T-helper 17 cell (primary cell): ENCODE measurements around the gene RBM43. TPM values are rescaled to one million over a fixed set of nuclear protein-coding genes. Genes with fewer than 3 reads are reported as not detected.
"Not testable (repeated sequence)": the region's sequence is repeated elsewhere in the genome, so short reads cannot be mapped to it uniquely, and the experiment has no call there.

Experiments
- ATAC-seq: fragments of 150-1000 bp; cut with Tn5 transposase; 2 replicates; pipeline ENCODE4 v1.10.0; 2021; ENCODE audit warnings: mild to moderate bottlenecking, moderate library complexity
- DNase-seq, 3 donors: peaks; one replicate each; pipeline versions ENCODE4 v3.0.0 to v3.0.0-alpha.2; 2020 to 2021
- H3K9me3 ChIP-seq: one replicate; pipeline ENCODE4 v1.7.0; 2013; ENCODE audit warnings: low read length, mild to moderate bottlenecking; ENCODE audit not compliant: control insufficient read depth, poor library complexity, severe bottlenecking
- H3K27ac Mint-ChIP-seq: one replicate; pipeline ENCODE4 v1.8.0; 2022; ENCODE audit warnings: mild to moderate bottlenecking, moderate library complexity, mixed read lengths
- H3K27me3 Mint-ChIP-seq: one replicate; pipeline ENCODE4 v1.8.0; 2022; ENCODE audit warnings: mixed read lengths
- H3K36me3 Mint-ChIP-seq: one replicate; pipeline ENCODE4 v1.8.0; 2022; ENCODE audit warnings: low read depth, mixed read lengths
- H3K4me1 Mint-ChIP-seq: one replicate; pipeline ENCODE4 v1.8.0; 2022; ENCODE audit warnings: mild to moderate bottlenecking, mixed read lengths
- H3K4me3 Mint-ChIP-seq: one replicate; pipeline ENCODE4 v1.8.0; 2022; ENCODE audit warnings: mild to moderate bottlenecking, moderate library complexity, mixed read lengths
- total RNA-seq, 4 donors: library from RNA in 2 of 4; stranded (reverse) in 2 of 4; gene quantifications; one replicate each; pipeline ENCODE4 v1.2.3 and lab custom pipeline; 2022 to 2026

RBM43 gene
- total RNA-seq, 2 donors from 2014 or later = 10.4 to 11.6 TPM

- H3K4me1 Mint-ChIP-seq, H3K9me3 ChIP-seq, H3K4me3 Mint-ChIP-seq, ATAC-seq, H3K36me3 Mint-ChIP-seq, H3K27ac Mint-ChIP-seq, H3K27me3 Mint-ChIP-seq, DNase-seq: not testable (repeated sequence)
Measured at GRCh38 chr2:151233760-151234159, 27.9 kb downstream of the RBM43 start.

- H3K4me1 Mint-ChIP-seq, H3K36me3 Mint-ChIP-seq, H3K27ac Mint-ChIP-seq, H3K27me3 Mint-ChIP-seq, ATAC-seq, H3K4me3 Mint-ChIP-seq, H3K9me3 ChIP-seq, DNase-seq: not testable (repeated sequence)
Measured at GRCh38 chr2:151233288-151233687, 28.4 kb downstream of the RBM43 start.

GRCh38 chr2:151230627-151231140, 31.0 kb downstream of the RBM43 start:
- peaks cover 2% of the 10 kb centered on the region for H3K36me3 Mint-ChIP-seq
- peaks cover 10% of the 10 kb centered on the region for H3K27me3 Mint-ChIP-seq
- H3K4me3 Mint-ChIP-seq = no peak overlapping the region
- ATAC-seq = no peak
- no peaks in the 10 kb centered on the region for H3K9me3 ChIP-seq
- H3K27ac Mint-ChIP-seq = no peak overlapping the region
- H3K4me1 Mint-ChIP-seq = peaks cover 5% of the 10 kb centered on the region
- DNase-seq = no peak

- peaks cover 15% of the 10 kb centered on the region for H3K27me3 Mint-ChIP-seq
- ATAC-seq (no peak), DNase-seq (no peak)
- H3K4me3 Mint-ChIP-seq = no peak overlapping the region
- H3K36me3 Mint-ChIP-seq = peaks cover 2% of the 10 kb centered on the region
- H3K4me1 Mint-ChIP-seq = no peaks in the 10 kb centered on the region
- no peak overlapping the region for H3K27ac Mint-ChIP-seq
- H3K9me3 ChIP-seq = no peaks in the 10 kb centered on the region
Measured at GRCh38 chr2:151228847-151229512, 32.7 kb downstream of the RBM43 start.

GRCh38 chr2:151217343-151217742, 44.3 kb downstream of the RBM43 start:
- no peak for ATAC-seq
- DNase-seq = no peak
- Mint-ChIP-seq H3K4me1 (no peaks in the 10 kb centered on the region), H3K36me3 (no peaks in the 10 kb centered on the region), H3K4me3 (no peak overlapping the region), H3K27ac (no peak overlapping the region), H3K27me3 (peaks cover 34% of the 10 kb centered on the region)
- H3K9me3 ChIP-seq = no peaks in the 10 kb centered on the region

- H3K36me3 Mint-ChIP-seq = no peaks in the 10 kb centered on the region
- ATAC-seq (no peak), DNase-seq (no peak)
- H3K27me3 Mint-ChIP-seq = peaks cover 13% of the 10 kb centered on the region
- no peak overlapping the region for H3K4me3 Mint-ChIP-seq
- H3K9me3 ChIP-seq = no peaks in the 10 kb centered on the region
- no peak overlapping the region for H3K27ac Mint-ChIP-seq
- H3K4me1 Mint-ChIP-seq = no peaks in the 10 kb centered on the region
Measured at GRCh38 chr2:151207100-151207499, 54.6 kb downstream of the RBM43 start.

- DNase-seq (no peak), ATAC-seq (no peak)
- no peaks in the 10 kb centered on the region for H3K9me3 ChIP-seq
- Mint-ChIP-seq H3K27me3 (peaks cover 13% of the 10 kb centered on the region), H3K4me3 (no peak overlapping the region), H3K4me1 (no peaks in the 10 kb centered on the region), H3K27ac (no peak overlapping the region), H3K36me3 (no peaks in the 10 kb centered on the region)
Measured at GRCh38 chr2:151206446-151206968, 55.2 kb downstream of the RBM43 start.

- no peak for ATAC-seq
Measured at GRCh38 chr2:151205571-151205970, 56.1 kb downstream of the RBM43 start.

GRCh38 chr2:151204756-151205155, 56.9 kb downstream of the RBM43 start:
- Mint-ChIP-seq H3K27ac (no peak overlapping the region), H3K27me3 (peaks cover 13% of the 10 kb centered on the region), H3K4me3 (no peak overlapping the region), H3K36me3 (no peaks in the 10 kb centered on the region), H3K4me1 (no peaks in the 10 kb centered on the region)
- no peaks in the 10 kb centered on the region for H3K9me3 ChIP-seq
- ATAC-seq (no peak), DNase-seq (no peak)

More at GRCh38 chr2:151205571-151205970, 56.1 kb downstream of the RBM43 start:
- Mint-ChIP-seq H3K27ac (no peak overlapping the region), H3K36me3 (no peaks in the 10 kb centered on the region), H3K4me3 (no peak overlapping the region), H3K4me1 (no peaks in the 10 kb centered on the region), H3K27me3 (peaks cover 13% of the 10 kb centered on the region)
- no peaks in the 10 kb centered on the region for H3K9me3 ChIP-seq
- no peak for DNase-seq

GRCh38 chr2:151200844-151201243, 60.8 kb downstream of the RBM43 start:
- Mint-ChIP-seq H3K4me3 (no peak overlapping the region), H3K36me3 (no peaks in the 10 kb centered on the region), H3K27ac (no peak overlapping the region), H3K27me3 (peaks cover 27% of the 10 kb centered on the region), H3K4me1 (no peaks in the 10 kb centered on the region)
- DNase-seq (no peak), ATAC-seq (no peak)
- H3K9me3 ChIP-seq = no peaks in the 10 kb centered on the region

- ATAC-seq = no peak
- H3K4me1 Mint-ChIP-seq = no peaks in the 10 kb centered on the region
Measured at GRCh38 chr2:151200277-151200676, 61.4 kb downstream of the RBM43 start.

GRCh38 chr2:151198645-151199044, 63.0 kb downstream of the RBM43 start:
- DNase-seq (no peak), ATAC-seq (no peak)
- Mint-ChIP-seq H3K36me3 (no peaks in the 10 kb centered on the region), H3K4me3 (no peak overlapping the region), H3K4me1 (no peaks in the 10 kb centered on the region), H3K27ac (no peak overlapping the region), H3K27me3 (peaks cover 18% of the 10 kb centered on the region)
- no peaks in the 10 kb centered on the region for H3K9me3 ChIP-seq

More at GRCh38 chr2:151200277-151200676, 61.4 kb downstream of the RBM43 start:
- no peak for DNase-seq
- no peak overlapping the region for H3K27ac Mint-ChIP-seq
- no peaks in the 10 kb centered on the region for H3K9me3 ChIP-seq
- peaks cover 28% of the 10 kb centered on the region for H3K27me3 Mint-ChIP-seq
- no peak overlapping the region for H3K4me3 Mint-ChIP-seq
- H3K36me3 Mint-ChIP-seq = no peaks in the 10 kb centered on the region
